Measurements from ENCODE around the gene MAMLD1. TPM values are rescaled to one million over a fixed set of nuclear protein-coding genes. Genes with fewer than 3 reads are reported as not detected.

The MAMLD1 gene
- total RNA-seq, 1 donor from 2014 or later, result 7.0 TPM

- Mint-ChIP-seq H3K27me3 (no peaks in the 10 kb centered on the region), H3K9me3 (no peaks in the 10 kb centered on the region), H3K36me3 (no peaks in the 10 kb centered on the region), H3K4me1 (ENCODE audit: unreplicated experiment) (no peaks in the 10 kb centered on the region), H3K27ac (no peak overlapping the region), H3K4me3 (no peak overlapping the region)
- DNase-seq (ENCODE audit: extremely low spot score, unreplicated experiment), result no peak
- TF ChIP-seq CTCF (conservative IDR thresholded peaks at IDR 0.05), result no peak
Observed at GRCh38 chrX:150507251-150507856, 144.2 kb downstream of the MAMLD1 start.

GRCh38 chrX:150508018-150508417 lies 144.9 kb downstream of the MAMLD1 start:
- no peak for DNase-seq (ENCODE audit: extremely low spot score, unreplicated experiment)
- H3K4me3 Mint-ChIP-seq, result no peak overlapping the region
- no peaks in the 10 kb centered on the region for H3K4me1 Mint-ChIP-seq (ENCODE audit: unreplicated experiment)
- H3K27me3 Mint-ChIP-seq, result no peaks in the 10 kb centered on the region
- TF ChIP-seq CTCF (conservative IDR thresholded peaks at IDR 0.05), result no peak
- H3K36me3 Mint-ChIP-seq, result no peaks in the 10 kb centered on the region
- no peak overlapping the region for H3K27ac Mint-ChIP-seq
- H3K9me3 Mint-ChIP-seq, result no peaks in the 10 kb centered on the region

DNA sequence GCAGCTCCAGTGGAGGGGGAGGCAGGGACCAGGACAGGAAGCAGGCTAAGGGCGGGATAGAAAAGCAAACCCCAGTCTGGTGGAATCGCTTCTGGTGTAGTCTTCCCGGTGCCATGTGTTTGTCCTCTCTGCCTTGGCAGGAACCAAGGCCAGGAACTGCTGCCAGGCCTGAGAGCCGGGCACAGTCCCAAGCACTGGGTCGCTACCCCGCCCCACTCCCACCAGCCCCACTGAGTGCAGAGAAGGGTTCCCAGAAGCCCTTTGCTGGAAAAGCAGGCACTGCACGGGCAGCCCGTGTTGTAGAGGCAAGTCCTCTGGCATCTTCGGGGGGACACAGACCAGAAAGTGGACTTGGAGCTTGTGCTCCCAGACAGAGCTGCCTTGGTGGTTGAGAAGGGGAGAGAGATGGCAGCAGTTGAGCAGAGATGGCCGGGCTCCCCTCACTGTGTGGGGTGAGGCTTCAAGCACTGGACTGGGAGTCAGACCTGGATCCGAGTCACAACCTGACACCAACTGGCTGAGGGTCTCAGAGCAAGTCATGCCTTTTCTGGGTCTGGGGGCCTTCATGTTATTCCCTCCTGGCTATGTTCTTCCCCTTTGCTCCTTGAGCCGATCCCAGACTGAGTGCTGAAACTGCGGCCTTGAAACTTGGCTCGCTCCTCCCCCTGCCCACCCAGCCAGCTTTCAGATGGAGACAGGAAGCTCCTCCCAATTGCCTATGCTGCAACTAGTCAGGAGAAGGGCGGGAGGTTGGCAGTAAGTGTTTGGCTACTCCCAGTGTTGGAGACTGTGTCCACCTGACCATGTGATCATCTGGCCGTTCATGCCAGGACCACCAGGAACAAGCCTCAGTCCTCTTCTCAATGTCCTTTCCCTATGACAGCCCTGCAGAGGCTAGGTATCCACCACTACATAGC lies 145.6 kb downstream of the MAMLD1 start:
- H3K4me1 Mint-ChIP-seq (ENCODE audit: unreplicated experiment), result no peaks in the 10 kb centered on the region
- no peaks in the 10 kb centered on the region for H3K36me3 Mint-ChIP-seq
- no peak overlapping the region for H3K4me3 Mint-ChIP-seq
- H3K27ac Mint-ChIP-seq, result no peak overlapping the region
- H3K9me3 Mint-ChIP-seq, result no peaks in the 10 kb centered on the region
- TF ChIP-seq CTCF (conservative IDR thresholded peaks at IDR 0.05), result no peak
- DNase-seq (ENCODE audit: extremely low spot score, unreplicated experiment), result no peak
- H3K27me3 Mint-ChIP-seq, result no peaks in the 10 kb centered on the region

DNA sequence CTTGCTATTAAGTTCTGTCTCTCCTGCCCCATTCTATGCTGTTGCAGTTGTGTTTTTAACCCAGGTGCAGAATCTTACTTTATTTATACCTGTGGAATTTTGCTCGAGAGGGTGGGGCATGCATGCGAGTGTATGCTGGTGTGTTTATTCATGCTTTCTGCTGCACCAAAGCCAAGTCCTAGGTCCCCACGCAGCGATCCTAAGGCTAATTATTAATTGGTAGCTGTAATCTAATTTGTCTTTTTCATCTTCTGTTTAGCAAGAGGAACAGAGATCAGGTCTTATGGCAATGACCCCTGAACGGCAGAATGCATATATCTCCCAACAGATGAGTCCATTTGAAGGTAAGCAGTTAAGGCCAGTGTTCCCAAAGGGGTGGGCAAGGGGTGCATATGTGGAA lies 146.6 kb downstream of the MAMLD1 start:
- Mint-ChIP-seq H3K4me3 (no peak overlapping the region), H3K4me1 (ENCODE audit: unreplicated experiment) (no peaks in the 10 kb centered on the region), H3K36me3 (no peaks in the 10 kb centered on the region), H3K27ac (no peak overlapping the region), H3K27me3 (no peaks in the 10 kb centered on the region), H3K9me3 (no peaks in the 10 kb centered on the region)
- no peak for TF ChIP-seq CTCF (conservative IDR thresholded peaks at IDR 0.05)
- no peak for DNase-seq (ENCODE audit: extremely low spot score, unreplicated experiment)

- no peak for TF ChIP-seq CTCF (conservative IDR thresholded peaks at IDR 0.05)
- Mint-ChIP-seq H3K9me3 (no peaks in the 10 kb centered on the region), H3K36me3 (no peaks in the 10 kb centered on the region), H3K4me1 (ENCODE audit: unreplicated experiment) (no peaks in the 10 kb centered on the region), H3K4me3 (no peak overlapping the region), H3K27me3 (no peaks in the 10 kb centered on the region), H3K27ac (no peak overlapping the region)
- DNase-seq (ENCODE audit: extremely low spot score, unreplicated experiment), result no peak
Observed at GRCh38 chrX:150512461-150512901, 149.4 kb downstream of the MAMLD1 start.

Measured in type B pancreatic cell (in vitro differentiated cells).